ENCODE data around the gene FN3K. TPM values are rescaled to one million over a fixed set of nuclear protein-coding genes. Genes with fewer than 3 reads are reported as not detected.

Gene FN3K
- total and polyA plus RNA-seq, 5 donors, result 43.2 to 66.8 (median 60.3) TPM

DNA sequence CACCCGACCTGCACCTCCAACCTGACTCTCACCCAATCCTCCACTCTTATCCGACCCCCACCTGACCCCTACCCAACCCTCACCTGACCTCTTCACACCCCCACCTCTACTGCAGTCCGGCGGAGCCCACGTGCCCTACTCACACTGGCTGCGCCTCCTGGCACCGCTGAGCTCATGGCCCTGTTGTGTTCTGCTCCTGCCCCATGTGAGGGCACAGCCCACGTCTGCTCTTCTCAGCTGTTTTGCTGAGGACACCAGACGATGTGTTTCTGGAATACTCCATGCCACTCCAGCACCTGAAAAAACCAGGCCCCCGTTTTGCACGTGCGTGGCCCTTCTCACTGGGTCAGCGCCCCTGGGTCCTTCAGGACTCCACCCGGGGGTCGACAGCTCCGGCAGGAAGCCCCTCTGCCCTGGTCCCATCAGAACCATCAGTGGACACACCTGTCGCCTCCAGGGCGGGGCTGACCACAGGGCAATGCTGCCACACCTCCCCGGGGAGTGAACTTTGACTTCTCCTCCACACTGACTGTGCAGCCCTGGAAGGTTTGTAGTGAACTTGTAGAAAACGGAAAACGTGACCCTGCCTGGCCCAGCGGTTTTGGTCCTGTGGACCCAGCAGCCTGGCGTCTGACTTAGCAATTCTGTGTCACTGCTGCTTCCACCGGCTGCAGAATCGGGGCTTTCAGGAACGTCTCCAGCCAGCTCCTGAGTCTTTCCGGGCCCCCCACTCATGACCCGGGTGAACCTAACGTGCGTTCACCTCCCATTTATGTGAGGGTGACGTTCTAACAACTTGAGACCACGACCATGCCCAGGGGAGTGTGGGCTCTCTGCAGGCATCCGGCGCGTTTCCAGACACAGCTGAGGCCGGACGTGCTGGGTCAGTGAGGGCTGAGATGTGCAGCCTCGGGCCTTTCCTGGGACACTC, 31.2 kb upstream of the FN3K start:
- 72% methylated on average over 38 of the region's 38 CpGs for WGBS
- intact Hi-C loops (cut with DNase I), result no loop called here

DNA sequence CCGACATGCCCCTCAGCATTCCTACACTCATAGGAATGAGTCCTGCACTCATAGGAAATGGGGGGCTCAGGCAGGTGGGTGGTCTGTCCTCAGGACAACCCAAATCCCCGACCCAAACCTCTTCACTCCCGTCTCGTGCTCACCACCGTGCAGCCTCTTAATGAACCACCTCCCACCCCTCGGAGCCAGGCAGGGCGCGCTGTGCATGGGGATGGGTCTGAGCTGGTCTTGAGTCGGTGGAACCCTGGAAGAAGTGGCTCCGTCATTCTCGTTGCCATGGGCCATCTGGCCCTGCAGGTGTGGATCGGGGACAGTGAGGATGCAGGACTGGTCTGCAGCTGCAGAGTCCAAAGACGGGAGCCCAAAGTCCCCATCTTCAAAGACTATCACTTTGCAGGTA, 30.5 kb upstream of the FN3K start:
- H3K4me1 ChIP-seq (ENCODE audit: control insufficient read depth, insufficient read depth, low read length), result no peaks in the 10 kb centered on the region
- ATAC-seq (no peak), DNase-seq (peak in 1 of 3 donors; percentile 30)
- no peak overlapping the region for H3K27ac ChIP-seq (ENCODE audit: low read length)
- no peak overlapping the region for H3K4me3 ChIP-seq (ENCODE audit: low read length)
- intact Hi-C loops (cut with DNase I), result no loop called here
- no peaks in the 10 kb centered on the region for H3K9me3 ChIP-seq (ENCODE audit: control insufficient read depth, low read length)
- no peaks in the 10 kb centered on the region for H3K27me3 ChIP-seq (ENCODE audit: control insufficient read depth, insufficient read depth)
- 79% methylated on average over 13 of the region's 13 CpGs for WGBS

More for the DNA sequence above, 31.2 kb upstream of the FN3K start:
- H3K4me3 ChIP-seq (ENCODE audit: low read length), result no peak overlapping the region
- H3K27ac ChIP-seq (ENCODE audit: low read length), result no peak overlapping the region
- no peaks in the 10 kb centered on the region for H3K27me3 ChIP-seq (ENCODE audit: control insufficient read depth, insufficient read depth)
- ATAC-seq (no peak), DNase-seq (peak in 1 of 3 donors; percentile 36)
- no peaks in the 10 kb centered on the region for H3K4me1 ChIP-seq (ENCODE audit: control insufficient read depth, insufficient read depth, low read length)
- H3K9me3 ChIP-seq (ENCODE audit: control insufficient read depth, low read length), result no peaks in the 10 kb centered on the region

DNA sequence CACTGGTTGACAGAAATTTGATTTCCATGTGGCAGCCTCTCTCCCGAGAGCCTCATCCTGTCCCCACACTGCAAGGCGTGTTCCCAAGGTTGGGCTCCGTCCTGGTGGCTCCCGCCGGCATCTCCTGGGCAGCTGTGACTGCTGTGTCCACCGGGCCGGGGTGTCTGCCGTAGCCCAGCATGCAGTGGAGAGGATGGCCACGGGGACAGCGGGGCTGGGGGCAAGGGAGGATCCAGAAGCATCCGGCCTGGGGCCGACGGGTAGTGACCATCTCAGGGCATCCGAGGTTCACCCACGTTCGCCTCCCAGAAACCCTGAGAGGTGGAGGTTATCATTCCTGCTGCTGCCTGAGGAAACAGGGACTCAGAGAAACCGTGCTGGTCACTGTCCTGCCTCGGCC, 29.7 kb upstream of the FN3K start:
- WGBS, result 86% methylated on average over 18 of the region's 18 CpGs

DNA sequence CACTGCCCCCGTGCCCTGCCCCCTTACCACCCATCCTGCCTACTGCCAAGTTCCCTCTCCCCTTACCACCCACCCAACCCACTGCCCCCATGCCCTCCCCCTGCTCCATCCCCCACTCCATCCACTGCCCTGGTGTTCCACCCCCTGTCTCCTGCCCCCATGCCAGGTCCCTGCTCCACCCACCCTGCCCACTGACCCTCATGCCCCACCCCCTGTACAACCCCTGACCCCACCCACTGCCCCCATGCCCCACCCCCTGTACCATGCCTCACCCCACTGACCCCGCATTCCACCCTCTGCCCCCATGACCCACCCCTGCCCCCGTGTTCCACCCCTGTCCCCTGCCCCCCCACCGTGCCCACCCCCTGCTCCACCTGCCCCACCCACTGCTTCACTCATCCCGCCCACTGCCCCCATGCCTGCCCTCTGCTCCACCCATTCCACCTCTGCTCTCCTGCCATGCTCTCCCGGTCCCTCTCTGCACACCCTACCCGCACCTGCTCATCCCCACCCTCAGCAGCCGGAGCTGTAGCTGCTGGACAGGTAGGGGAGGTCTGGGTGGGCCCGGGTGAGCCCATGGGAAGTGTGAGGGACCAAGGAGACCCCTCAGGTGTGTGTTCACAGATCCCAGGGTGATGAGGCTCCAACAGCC, 26.3 kb upstream of the FN3K start:
- H3K4me3 ChIP-seq (ENCODE audit: low read length), result no peak overlapping the region
- no peak overlapping the region for H3K27ac ChIP-seq (ENCODE audit: low read length)
- intact Hi-C loops (cut with DNase I), result no loop called here
- no peaks in the 10 kb centered on the region for H3K9me3 ChIP-seq (ENCODE audit: control insufficient read depth, low read length)
- ATAC-seq (no peak), DNase-seq (no peak)
- WGBS, result 76% methylated on average over 9 of the region's 9 CpGs
- H3K4me1 ChIP-seq (ENCODE audit: control insufficient read depth, insufficient read depth, low read length), result no peaks in the 10 kb centered on the region
- H3K27me3 ChIP-seq (ENCODE audit: control insufficient read depth, insufficient read depth), result no peaks in the 10 kb centered on the region

More for the DNA sequence above, 29.7 kb upstream of the FN3K start:
- Histone ChIP-seq H3K4me1 (ENCODE audit: control insufficient read depth, insufficient read depth, low read length) (no peaks in the 10 kb centered on the region), H3K9me3 (ENCODE audit: control insufficient read depth, low read length) (no peaks in the 10 kb centered on the region), H3K27ac (ENCODE audit: low read length) (no peak overlapping the region), H3K27me3 (ENCODE audit: control insufficient read depth, insufficient read depth) (no peaks in the 10 kb centered on the region), H3K4me3 (ENCODE audit: low read length) (no peak overlapping the region)
- ATAC-seq (no peak), DNase-seq (peak in 1 of 3 donors; percentile 32)
- intact Hi-C loops (cut with DNase I), result no loop called here

DNA sequence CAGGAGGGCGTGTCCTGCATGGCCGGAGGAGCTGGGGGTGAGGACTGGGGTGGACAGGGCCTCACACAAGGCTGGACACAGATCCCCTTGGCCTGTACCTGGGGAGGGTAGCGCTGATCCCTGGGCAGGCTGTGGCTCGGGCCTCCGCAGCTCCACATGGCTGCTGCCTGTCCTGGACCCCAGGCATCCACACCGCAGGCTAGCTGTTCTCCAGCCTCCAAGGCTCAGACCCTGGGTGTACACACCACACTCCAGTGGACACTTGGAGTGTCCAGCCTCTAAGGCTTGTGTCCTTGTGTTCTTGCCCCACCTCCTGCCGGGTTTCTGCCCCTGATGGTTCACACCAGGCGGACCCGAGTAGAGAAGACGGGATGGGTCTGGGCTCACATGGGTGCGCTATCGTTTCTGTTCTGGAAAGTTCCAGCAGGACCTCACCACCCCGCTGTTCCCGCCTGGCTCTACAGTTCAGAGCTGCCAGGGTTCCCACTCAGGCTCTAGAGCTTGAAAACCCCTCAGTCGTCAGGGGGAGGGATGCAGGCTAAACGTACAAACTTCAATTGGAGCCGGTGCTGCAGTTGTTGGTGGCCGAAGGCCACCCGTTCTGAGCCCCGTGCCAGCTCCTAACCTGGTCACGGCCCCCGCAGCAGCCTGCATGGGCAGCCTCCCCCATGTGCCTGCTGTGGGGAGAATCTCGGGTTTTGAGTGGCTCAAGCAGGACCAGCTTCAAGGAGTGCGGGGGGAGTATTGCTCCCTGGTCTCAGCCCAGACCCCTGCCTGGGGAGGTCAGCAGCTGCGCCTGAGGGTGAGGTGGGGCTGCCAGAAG, 25.5 kb upstream of the FN3K start:
- H3K4me3 ChIP-seq (ENCODE audit: low read length), result no peak overlapping the region
- no peak overlapping the region for H3K27ac ChIP-seq (ENCODE audit: low read length)
- ATAC-seq (peak in 1 of 2 donors; percentile 7), DNase-seq (no peak)
- intact Hi-C loops (cut with DNase I), result no loop called here
- WGBS, result 86% methylated on average over 25 of the region's 25 CpGs
- H3K4me1 ChIP-seq (ENCODE audit: control insufficient read depth, insufficient read depth, low read length), result no peaks in the 10 kb centered on the region
- no peaks in the 10 kb centered on the region for H3K9me3 ChIP-seq (ENCODE audit: control insufficient read depth, low read length)
- H3K27me3 ChIP-seq (ENCODE audit: control insufficient read depth, insufficient read depth), result no peaks in the 10 kb centered on the region

DNA sequence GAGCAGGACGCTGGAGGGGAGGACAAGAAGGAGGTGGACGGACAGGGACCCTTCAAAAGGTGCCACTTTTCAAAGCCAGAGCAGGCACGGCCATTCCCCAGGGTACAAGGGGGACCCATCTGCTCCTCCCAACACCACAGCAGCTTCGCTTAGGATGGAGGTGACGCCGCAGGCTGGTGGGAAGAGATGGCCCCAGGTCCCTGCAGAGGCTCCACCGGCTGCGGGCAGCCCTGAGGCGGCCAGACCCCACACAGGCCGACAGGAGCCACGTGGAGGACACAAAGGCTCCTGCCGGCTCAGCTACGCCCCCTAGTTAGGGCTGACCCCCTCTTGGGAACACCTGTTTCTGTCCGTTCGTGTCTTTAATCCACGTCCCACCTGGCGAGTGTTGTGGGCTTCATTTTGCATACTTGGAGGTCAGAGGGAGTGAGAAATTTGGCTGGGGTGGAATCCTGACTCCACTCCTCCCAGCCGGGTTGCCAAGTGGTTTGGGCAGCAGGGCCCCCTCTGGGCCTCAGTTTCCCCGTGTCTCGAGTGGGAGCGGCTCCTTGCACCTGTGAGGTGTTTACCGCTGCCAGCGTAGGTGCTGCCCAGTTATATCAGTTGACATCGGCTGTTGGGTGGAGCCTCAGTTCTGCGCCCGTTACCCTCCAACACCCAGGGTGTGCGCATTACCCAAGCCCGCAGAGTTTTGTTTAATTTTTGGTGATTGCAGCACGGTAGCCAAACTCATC, 24.7 kb upstream of the FN3K start:
- intact Hi-C loops (cut with DNase I), result no loop called here
- 73% methylated on average over 29 of the region's 29 CpGs for WGBS
- Histone ChIP-seq H3K4me1 (ENCODE audit: control insufficient read depth, insufficient read depth, low read length) (no peaks in the 10 kb centered on the region), H3K9me3 (ENCODE audit: control insufficient read depth, low read length) (no peaks in the 10 kb centered on the region), H3K27me3 (ENCODE audit: control insufficient read depth, insufficient read depth) (no peaks in the 10 kb centered on the region), H3K27ac (ENCODE audit: low read length) (no peak overlapping the region), H3K4me3 (ENCODE audit: low read length) (no peak overlapping the region)
- DNase-seq (no peak), ATAC-seq (no peak)

DNA sequence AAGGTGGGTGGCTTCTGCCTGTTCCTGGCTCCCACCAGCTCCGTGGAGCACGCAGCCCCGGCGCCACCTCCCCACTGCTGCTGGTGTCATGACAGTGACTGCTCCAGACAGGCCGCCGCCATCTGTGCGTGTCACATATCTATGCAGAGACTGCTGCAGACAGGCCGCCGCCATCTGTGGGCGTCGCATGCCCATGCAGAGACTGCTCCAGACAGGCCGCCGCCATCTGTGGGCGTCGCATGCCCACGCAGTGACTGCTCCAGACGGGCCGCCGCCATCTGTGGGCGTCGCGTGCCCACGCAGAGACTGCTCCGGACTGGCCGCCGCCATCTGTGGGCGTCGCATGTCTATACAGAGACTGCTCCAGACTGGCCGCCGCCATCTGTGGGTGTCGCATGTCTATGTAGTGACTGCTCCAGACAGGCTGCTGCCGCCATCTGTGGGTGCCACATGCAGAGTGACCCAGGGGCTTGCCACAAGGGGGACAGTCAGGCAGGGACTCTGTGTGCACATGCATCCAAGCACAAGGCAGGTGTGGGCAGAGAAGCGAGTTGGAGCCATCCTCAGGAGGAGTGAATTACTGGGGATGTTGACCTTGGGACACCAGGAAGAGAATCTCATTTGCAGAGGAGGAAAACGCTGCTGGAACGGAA, 22.2 kb upstream of the FN3K start:
- H3K4me3 ChIP-seq (ENCODE audit: low read length), result no peak overlapping the region
- intact Hi-C loops (cut with DNase I), result no loop called here
- peaks cover 4% of the 10 kb centered on the region for H3K4me1 ChIP-seq (ENCODE audit: control insufficient read depth, insufficient read depth, low read length)
- peak in 2 of 3 donors; percentile 47 to 66 for DNase-seq
- no peaks in the 10 kb centered on the region for H3K27me3 ChIP-seq (ENCODE audit: control insufficient read depth, insufficient read depth)
- no peak overlapping the region for H3K27ac ChIP-seq (ENCODE audit: low read length)
- WGBS, result 89% methylated on average over 35 of the region's 35 CpGs
- H3K9me3 ChIP-seq (ENCODE audit: control insufficient read depth, low read length), result no peaks in the 10 kb centered on the region
- ATAC-seq, result no peak

DNA sequence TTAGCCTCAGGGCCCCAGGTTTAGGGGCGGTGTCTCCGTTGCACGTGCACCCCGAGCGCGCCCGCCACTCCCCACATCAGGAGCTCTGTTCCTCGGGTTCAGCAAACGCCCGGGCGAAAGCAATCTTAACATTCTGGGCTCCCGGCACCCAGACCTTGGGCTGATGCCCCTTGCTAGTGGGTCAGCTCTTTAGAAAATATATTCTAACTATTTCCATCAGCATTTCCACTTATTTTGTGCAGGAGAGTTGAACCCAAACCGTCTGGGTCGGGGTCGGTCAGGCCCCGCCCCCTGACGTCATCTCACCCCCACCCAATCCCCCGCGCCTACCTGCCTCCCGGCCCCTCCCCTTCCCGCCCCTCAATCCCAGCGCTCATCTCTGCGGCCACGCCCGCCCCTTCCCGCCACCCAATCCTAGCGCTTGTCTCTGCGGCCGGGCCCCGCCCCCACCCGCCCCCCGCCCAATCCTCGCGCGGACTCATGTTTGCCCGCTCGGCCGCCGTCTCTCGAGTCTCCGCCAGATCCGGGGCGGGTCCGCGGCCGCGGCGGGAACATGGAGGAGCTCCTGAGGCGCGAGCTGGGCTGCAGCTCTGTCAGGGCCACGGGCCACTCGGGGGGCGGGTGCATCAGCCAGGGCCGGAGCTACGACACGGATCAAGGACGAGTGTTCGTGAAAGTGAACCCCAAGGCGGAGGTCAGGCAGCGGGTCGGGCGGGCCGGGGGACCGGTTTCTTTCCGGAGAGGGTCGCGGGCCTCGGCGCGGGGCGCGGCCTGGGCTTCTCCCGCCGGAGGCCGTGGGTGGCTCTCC, 19.0 kb upstream of the FN3K start, which contains the start of gene FN3KRP:
Gene FN3KRP, plus strand, starts transcription at position 504 of the 808 bp plus-strand sequence. Its CDS starts 50 bp downstream, at position 554.
- no peaks in the 10 kb centered on the region for H3K9me3 ChIP-seq (ENCODE audit: control insufficient read depth, low read length)
- H3K4me3 ChIP-seq (ENCODE audit: low read length), result peak within 1 kb of the TSS; percentile 86
- under 1% methylated on average over 75 of the region's 75 CpGs for WGBS
- intact Hi-C loops (cut with DNase I), result no loop called here
- H3K27me3 ChIP-seq (ENCODE audit: control insufficient read depth, insufficient read depth), result no peaks in the 10 kb centered on the region
- H3K4me1 ChIP-seq (ENCODE audit: control insufficient read depth, insufficient read depth, low read length), result peaks cover 4% of the 10 kb centered on the region
- peak; percentile 97 to 98 for ATAC-seq
- H3K27ac ChIP-seq (ENCODE audit: low read length), result no peak within 1 kb of the TSS
- DNase-seq, result peak; percentile 97 to 99 (median 99)

DNA sequence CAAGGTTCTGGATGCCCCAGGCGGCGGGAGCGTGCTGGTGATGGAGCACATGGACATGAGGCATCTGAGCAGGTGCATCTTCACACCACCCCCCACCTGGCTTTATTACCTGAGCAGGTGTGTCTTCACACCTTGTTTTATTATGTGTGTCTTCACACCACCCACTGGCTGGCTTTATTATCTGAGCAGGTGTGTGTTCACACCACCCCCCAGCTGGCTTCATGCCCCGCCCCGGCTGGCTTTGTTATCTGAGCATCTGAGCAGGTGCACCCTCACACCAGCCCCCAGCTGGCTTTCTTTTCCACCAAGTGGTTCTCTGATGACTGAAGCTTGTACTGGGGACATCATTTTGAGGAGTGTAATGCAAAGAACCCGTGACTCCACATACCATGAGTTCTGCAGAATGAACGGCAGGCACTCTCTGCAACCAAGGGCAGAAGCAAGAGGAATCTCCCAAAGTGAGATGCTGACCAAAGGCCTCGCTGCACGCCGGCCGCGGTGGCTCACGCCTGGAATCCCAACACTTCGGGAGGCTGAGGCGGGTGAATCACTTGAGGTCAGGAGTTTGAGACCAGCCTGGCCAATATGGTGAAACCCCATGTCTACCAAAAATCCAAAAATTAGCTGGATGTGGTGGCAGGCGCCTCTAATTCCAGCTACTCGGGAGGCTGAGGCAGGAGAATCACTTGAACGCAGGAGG, 16.3 kb upstream of the FN3K start:
- peaks cover 4% of the 10 kb centered on the region for H3K4me1 ChIP-seq (ENCODE audit: control insufficient read depth, insufficient read depth, low read length)
- ATAC-seq, result no peak
- no peak overlapping the region for H3K27ac ChIP-seq (ENCODE audit: low read length)
- H3K9me3 ChIP-seq (ENCODE audit: control insufficient read depth, low read length), result no peaks in the 10 kb centered on the region
- peak in 1 of 3 donors; percentile 33 for DNase-seq
- no peaks in the 10 kb centered on the region for H3K27me3 ChIP-seq (ENCODE audit: control insufficient read depth, insufficient read depth)
- 95% methylated on average over 18 of the region's 18 CpGs for WGBS
- intact Hi-C loops (cut with DNase I), result no loop called here
- no peak overlapping the region for H3K4me3 ChIP-seq (ENCODE audit: low read length)
